Testis (tissue), 2 donors: ENCODE data around the gene KDM4F.

ENCODE experiments used
- CTCF ChIP-seq, 3 experiments: fragments of 450-650 bp in 2 of 3; fragments of 200-600 bp in 1 of 3; sonication (generic) in 1 of 3; IDR thresholded peaks; one replicate each; pipeline ENCODE4 v1.5.1; 2016 to 2019; ENCODE audit warnings: antibody characterized with exemption in 3 of 3, mild to moderate bottlenecking in 2 of 3, moderate library complexity in 1 of 3
- POLR2A ChIP-seq: fragments of 450-650 bp; IDR thresholded peaks from one replicate; pipeline ENCODE4 v1.6.1; 2017; ENCODE audit warnings: antibody characterized with exemption, mild to moderate bottlenecking, moderate library complexity

- TF ChIP-seq POLR2A = no peak
- TF ChIP-seq CTCF (IDR thresholded peaks at IDR 0.05) = no peak
These were observed 44.3 kb downstream of the KDM4F start for GRCh38 chr11:95093548-95093947.
